ENCODE data around the gene GDI1.

GRCh38 chrX:154431341-154431740 is 5.6 kb upstream of the GDI1 start:
- TF ChIP-seq CTCF (IDR thresholded peaks at IDR 0.05) (no peak), POLR2A (IDR thresholded peaks at IDR 0.05) (no peak)

All from thyroid gland (tissue), 4 donors.